Stimulated activated naive CD8-positive, alpha-beta T cell treated with anti-CD3 and anti-CD28 coated beads, Interleukin-15, Interleukin-2, amounts not matched to agents 100 U/mL and 50 U/mL, for 24 hours (primary cell): ENCODE results near the gene MYL11.
"Not testable (repeated sequence)": the region's sequence is repeated elsewhere in the genome, so short reads cannot be mapped to it uniquely, and the experiment has no call there.

Experiments
- ATAC-seq: fragments of 150-1000 bp; cut with Tn5 transposase; one replicate; pipeline ENCODE4 v1.10.0; 2021
- DNase-seq: peaks from one replicate; pipeline ENCODE4 v3.0.0; 2021

Gene MYL11

GRCh38 chr16:30374538-30374937 is at the start of gene MYL11:
TSS of gene MYL11 (plus strand) at chr16:30374802. CDS start at chr16:30374858, 56 bp downstream.
- no peak for DNase-seq
- ATAC-seq: no peak

GRCh38 chr16:30334473-30334989 is 40.1 kb upstream of the MYL11 start:
- peak; percentile 96 for ATAC-seq
- DNase-seq: peak; percentile 88

- DNase-seq: peak; percentile 88
- peak; percentile 85 for ATAC-seq
Measured at GRCh38 chr16:30335028-30335597, 39.5 kb upstream of the MYL11 start.

GRCh38 chr16:30335598-30336474 is 38.8 kb upstream of the MYL11 start:
- ATAC-seq: no peak
- DNase-seq: no peak

- not testable (repeated sequence) for ATAC-seq, DNase-seq
Measured at GRCh38 chr16:30337964-30338357, 36.6 kb upstream of the MYL11 start.

- DNase-seq, ATAC-seq: not testable (repeated sequence)
Measured at GRCh38 chr16:30338715-30339114, 35.9 kb upstream of the MYL11 start.

- DNase-seq (no peak), ATAC-seq (no peak)
Measured at GRCh38 chr16:30340621-30341020, 34.0 kb upstream of the MYL11 start.

GRCh38 chr16:30341971-30342370 is 32.6 kb upstream of the MYL11 start:
- DNase-seq, ATAC-seq: not testable (repeated sequence)

- ATAC-seq (no peak), DNase-seq (no peak)
Measured at GRCh38 chr16:30342751-30343490, 31.7 kb upstream of the MYL11 start.

GRCh38 chr16:30343491-30343820 is 31.1 kb upstream of the MYL11 start:
- ATAC-seq, DNase-seq: not testable (repeated sequence)

- ATAC-seq: no peak
Measured at GRCh38 chr16:30346286-30346685, 28.3 kb upstream of the MYL11 start.

GRCh38 chr16:30348113-30348512 is 26.5 kb upstream of the MYL11 start:
- ATAC-seq (no peak), DNase-seq (no peak)

More at GRCh38 chr16:30346286-30346685, 28.3 kb upstream of the MYL11 start:
- no peak for DNase-seq

- no peak for DNase-seq
- no peak for ATAC-seq
Measured at GRCh38 chr16:30348929-30349328, 25.7 kb upstream of the MYL11 start.

- ATAC-seq: no peak
Measured at GRCh38 chr16:30349675-30350074, 24.9 kb upstream of the MYL11 start.

GRCh38 chr16:30350134-30350871 is 24.3 kb upstream of the MYL11 start:
- peak; percentile 41 for DNase-seq

More at GRCh38 chr16:30349675-30350074, 24.9 kb upstream of the MYL11 start:
- DNase-seq: no peak

GRCh38 chr16:30351001-30351441 is 23.6 kb upstream of the MYL11 start:
- no peak for DNase-seq
- ATAC-seq: no peak

More at GRCh38 chr16:30350134-30350871, 24.3 kb upstream of the MYL11 start:
- peak; percentile 76 for ATAC-seq

GRCh38 chr16:30351586-30352419 is 22.8 kb upstream of the MYL11 start:
- DNase-seq (no peak), ATAC-seq (no peak)

- DNase-seq (no peak), ATAC-seq (no peak)
Measured at GRCh38 chr16:30352488-30353401, 21.9 kb upstream of the MYL11 start.

GRCh38 chr16:30353438-30354129 is 21.0 kb upstream of the MYL11 start:
- no peak for DNase-seq
- no peak for ATAC-seq
